GM19395 (cell line): ENCODE data around the gene RPLP2.

Source experiments
- ATAC-seq: cut with Tn5 transposase; IDR thresholded peaks from one replicate; pipeline ENCODE4 v1.9.1; 2021; ENCODE audit warnings: mild to moderate bottlenecking, moderate library complexity; ENCODE audit not compliant: unreplicated experiment

RPLP2 gene

DNA sequence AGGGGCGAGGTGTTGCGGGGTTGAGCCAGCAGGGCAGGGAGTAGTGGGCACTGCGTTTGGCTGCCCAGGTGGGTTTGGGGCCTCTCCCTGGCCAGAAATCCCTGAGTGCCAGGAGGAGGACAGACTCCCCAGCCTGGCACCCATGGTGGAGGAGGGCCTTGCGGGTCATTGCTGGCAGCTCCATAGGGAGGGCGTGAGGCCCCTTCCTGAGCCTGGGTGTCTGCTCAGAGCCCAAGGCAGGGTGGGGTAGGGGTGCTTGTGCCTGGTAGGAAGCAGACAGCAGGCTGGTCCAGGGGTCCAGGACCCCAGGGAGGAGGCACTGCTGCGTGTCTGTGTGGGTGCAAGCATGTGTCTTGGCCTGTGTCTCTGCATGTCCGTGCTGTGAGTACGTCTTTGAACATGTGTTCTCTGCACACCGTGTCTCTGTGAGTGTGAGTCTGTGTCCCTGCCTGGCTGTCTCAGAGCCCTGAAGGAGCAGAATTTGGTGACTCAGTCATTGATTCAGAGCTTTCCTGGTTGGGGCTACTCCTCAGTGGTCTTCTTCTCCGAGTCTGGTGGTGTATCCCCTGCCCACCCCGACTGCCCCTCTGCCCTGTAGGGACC lies 36.8 kb downstream of the RPLP2 start:
- no peak for ATAC-seq

- ATAC-seq, result no peak
Observed at GRCh38 chr11:847876-848275, 38.1 kb downstream of the RPLP2 start.

- ATAC-seq, result no peak
Observed at GRCh38 chr11:848380-848931, 38.7 kb downstream of the RPLP2 start.

DNA sequence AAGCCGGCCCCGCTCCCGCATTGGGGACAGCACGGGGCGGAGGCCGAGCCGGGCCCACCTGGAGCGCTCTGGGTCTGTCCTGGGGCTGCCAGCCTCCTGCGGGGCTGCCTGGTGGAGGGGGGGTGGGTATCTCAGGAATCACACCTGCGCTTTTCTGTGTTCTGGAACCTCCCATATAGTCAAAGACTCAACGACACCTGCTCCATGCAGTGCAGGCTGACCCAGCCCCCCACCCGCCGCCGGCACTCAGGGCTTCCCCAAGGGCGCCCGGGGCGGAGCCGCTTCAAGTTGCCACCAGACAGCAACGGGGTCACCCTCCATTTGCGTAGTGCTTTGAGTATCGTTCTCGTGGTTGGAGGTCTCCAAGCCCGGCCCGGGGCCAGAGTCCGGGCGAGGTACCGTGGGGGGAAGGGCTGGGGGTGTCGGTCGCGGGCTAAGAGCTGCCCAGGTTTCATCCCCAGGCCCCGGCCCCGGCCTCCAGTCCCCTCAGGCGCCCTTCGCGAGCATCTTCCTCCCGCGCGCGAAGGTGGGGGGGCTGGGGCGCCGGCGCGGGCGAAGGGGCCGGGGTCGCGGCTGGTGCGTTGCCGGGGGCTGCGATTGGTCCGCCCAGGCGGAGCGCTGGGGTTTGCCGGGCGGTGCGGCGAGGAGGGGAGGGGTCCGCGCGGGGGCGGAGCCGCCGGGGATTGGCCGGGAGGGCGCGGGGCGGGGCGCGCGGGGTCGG lies 39.5 kb downstream of the RPLP2 start:
- ATAC-seq, result no peak

GRCh38 chr11:849951-850774 lies 40.4 kb downstream of the RPLP2 start:
- ATAC-seq, result no peak

DNA sequence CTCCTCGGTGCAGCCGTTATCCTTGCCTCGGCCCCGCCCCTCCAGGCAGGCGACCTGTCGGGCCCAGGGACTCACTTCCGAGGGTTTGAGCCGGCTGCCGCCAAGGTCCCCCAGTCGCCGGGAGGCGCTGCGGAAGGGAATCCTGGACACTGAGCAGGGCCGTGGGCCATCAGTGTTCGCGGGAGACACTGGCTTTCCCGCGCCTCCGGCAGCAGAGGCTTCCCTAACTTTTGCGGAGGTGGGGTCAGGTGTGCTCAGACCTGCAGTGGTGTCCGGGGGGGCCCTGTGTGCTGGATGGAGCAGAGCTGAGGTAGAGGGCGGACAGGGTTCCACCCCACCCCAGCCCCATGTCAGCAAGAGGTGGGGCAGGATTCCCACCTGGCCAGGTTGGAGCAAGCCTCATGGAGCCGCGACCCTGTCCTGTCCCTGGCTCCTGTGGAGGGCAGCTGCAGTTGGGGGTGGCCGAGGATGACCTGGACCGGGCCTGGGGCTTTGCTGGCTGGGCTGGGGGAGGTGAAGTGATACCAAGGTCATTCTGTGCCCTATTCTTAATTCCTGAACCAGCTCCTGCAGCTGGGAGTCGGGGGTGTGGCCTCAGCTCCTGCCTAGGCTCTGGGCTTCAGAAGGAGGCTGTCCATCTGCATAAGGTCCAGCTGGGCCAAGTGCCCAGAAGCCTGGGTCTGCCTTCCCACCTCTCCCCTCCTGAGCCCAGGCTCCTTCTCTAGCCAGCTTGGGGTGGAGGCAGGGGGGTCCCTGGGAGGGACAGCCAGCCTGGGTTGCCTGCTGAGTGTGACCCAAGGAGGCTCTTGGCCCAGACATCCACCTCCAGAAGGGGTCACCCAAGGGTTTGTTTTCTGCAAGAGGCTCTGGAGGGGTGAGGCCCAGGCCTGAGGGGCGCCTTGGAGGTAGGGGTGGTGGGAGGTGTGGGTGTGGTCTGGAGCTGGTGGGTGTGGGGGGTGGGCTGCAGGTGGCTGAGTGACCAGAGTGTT lies 41.3 kb downstream of the RPLP2 start:
- no peak for ATAC-seq

DNA sequence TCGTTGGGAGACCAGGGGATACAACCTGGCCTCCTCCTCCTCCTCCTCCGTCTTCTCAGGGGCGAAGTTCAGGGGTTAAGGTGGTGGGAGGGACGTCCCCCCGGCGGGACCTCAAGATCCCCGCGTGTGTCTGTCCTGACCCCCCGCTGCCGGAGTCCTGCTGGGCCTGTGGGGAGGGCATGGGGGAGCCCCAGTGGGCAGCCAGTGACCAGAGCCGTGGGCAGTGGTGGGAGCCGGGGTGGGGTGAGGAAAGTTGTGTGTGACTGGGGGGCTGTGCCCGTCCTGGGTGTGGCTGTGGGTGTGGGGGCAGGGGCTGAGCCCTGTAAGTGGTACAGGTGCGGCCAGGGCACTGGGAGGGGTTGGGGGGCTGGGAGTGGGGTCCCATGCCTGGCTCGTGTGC lies 43.0 kb downstream of the RPLP2 start:
- ATAC-seq, result no peak

DNA sequence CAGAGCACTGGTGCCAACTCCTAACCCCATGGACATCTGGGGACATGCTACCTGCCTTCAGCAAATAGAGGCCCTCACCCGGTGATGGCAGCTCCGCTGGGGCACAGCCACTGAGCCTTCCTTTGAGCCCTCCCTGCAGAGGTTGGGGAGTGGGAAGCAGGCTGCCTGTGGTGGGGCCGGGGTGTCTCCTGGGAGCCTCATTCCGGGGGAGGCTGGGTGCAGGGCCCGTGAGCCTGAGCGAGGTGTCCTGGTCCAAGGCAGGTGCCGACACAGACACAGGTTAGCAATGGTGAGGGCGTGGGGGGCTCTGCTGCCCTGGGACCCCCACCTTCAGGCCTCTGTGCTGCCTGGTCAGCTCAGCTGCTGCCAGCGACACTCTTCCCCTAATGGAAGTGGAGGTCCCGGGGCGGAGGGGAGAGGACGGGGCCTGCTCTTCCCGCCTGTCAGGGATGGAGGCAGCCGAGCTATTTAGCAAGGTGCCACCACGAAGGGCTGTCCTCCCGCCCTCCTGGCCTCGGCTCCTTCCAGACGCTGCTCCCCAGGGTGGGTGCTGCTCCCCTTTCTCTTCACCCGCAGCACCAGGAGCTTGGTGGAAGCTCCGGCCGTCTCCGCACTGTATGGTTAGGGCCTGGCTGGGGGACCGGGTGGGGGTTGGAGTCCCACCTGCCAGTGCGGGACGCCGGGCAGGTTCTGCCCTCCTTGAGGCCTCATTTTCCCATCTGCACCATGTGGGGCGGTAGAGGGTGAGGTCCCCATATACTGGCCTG lies 44.1 kb downstream of the RPLP2 start:
- ATAC-seq, result no peak

DNA sequence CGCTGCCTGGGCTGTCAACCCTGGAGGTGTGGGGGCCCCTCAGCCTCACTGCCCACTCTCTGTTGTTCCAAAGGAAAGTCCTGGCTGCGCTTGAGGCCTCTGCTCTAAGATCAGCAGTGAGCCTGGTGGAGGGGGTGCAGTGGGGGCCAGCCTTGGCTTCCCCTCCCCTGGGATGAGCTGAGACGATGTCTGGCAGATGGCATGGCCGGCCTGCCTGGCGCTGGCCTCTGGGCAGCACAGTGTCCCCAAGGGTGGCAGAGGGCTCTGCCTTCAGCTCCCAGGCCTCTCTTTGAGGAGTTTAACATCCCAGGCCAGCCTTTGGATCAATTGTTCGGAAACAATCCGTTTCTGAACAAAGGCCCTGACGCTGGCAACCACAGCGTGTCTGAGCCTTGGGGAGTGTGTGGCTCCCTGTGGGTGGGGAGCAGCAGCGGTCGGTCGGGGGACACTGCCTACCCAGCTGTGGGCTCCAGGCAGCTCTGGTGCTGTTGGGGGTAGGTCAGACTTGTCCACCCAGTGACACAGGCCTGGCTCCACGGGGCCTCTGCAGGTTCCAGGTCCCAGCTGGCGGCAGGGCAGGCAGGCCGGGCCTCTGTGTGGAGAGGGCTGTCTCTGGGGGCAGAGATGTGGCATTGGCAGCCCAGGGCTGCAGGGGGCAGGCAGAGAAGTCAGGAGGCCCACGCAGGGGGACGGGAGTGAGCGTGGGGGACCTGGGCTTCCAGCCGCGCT lies 45.0 kb downstream of the RPLP2 start:
- ATAC-seq, result no peak

GRCh38 chr11:855330-855674 lies 45.5 kb downstream of the RPLP2 start:
- no peak for ATAC-seq

- ATAC-seq, result no peak
Observed at GRCh38 chr11:855796-856195, 46.0 kb downstream of the RPLP2 start.

- ATAC-seq, result no peak
Observed at GRCh38 chr11:856397-856796, 46.6 kb downstream of the RPLP2 start.

DNA sequence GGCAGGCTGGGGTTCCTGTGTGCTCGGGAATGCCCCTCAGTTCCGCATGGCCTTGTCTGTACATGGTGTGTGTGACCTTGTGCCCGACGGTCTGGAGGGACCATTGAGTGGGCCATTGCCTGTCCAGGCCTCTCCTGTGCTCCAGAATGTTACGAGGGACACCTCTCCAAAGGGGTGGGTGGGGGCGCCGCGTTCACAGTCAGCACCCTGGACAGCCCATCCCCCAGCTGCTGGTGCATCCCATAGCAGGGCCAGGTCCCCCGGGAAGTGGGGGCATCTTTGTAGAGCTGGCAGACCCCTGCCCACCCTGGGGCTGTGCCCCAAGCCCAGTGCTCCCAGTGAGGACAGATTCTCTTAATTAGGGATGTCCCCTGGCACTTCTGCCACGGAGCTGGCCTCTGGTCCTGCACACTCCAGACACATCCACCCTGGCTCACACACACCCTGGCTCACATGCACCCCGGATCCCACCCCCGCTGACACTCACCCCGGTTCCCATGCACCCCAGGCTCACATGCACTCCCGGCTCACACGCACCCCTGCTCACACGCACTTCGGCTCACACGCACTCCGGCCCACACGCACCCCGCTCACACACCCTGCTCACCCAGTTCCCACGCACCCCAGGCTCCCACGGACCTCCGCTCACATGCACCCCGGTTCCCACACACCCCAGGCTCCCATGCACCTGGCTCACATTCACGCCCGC lies 48.4 kb downstream of the RPLP2 start:
- ATAC-seq, result no peak

- no peak for ATAC-seq
Observed at GRCh38 chr11:858762-859339, 49.1 kb downstream of the RPLP2 start.

DNA sequence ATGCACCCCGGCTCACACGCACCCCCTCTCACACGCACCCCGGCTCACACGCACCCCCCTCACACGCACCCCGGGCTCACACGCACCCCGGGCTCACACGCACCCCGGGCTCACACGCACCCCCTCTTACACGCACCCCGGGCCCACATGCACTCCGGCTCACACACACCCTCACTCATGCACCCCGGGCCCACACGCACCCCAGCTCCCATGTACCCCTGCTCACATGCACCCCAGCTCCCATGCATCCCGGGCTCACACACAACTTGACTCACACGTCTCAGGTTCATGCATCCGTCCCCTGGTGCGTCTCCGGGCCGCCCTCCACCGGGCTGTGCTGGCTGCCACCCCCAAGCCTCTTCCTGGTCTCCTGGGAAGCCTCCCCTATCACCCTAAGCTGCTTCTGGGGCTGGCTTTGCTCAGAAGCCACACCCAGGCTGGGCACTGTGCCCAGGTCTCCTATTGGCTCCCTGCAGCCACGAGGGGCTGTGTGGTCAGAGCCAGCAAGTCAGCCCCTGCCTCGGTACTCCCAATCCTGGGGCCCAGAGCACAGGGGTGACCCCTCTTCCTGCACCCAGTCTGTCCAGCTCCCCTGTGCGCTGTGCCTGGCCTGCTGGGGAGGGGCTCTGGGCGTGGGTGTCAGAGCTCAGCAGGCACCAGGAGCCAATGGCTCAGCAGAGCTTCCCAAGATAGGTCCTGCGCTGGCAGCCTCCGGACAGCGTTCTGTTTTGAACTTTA lies 49.8 kb downstream of the RPLP2 start:
- ATAC-seq, result no peak

- ATAC-seq, result no peak
Observed at GRCh38 chr11:860234-861104, 50.7 kb downstream of the RPLP2 start.

DNA sequence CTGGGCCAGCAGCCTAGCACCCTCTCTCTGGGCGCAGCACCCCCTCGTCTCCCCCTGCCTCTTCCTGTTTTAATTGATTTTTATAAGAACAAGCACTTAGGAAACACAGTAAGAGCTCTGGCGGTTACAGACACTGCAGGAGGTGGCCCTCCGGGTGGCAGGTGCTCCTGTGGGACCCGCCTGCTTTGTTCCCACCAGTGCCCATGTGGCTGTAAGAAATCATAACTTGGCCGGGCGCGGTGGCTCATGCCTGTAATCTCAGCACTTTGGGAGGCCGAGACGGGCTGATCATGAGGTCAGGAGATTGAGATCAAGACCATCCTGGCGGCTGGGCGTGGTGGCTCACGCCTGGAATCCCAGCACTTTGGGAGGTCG lies 51.3 kb downstream of the RPLP2 start:
- no peak for ATAC-seq
